H9 (cell line): Measurements from ENCODE around the gene GARIN1A. TPM values are rescaled to one million over a fixed set of nuclear protein-coding genes. Genes with fewer than 3 reads are reported as not detected.

Source experiments
- DNase-seq: peaks from one replicate; pipeline ENCODE4 v3.0.0-alpha.2; 2017
- H2AFZ ChIP-seq: one replicate; pipeline ENCODE4 v1.6.1; 2013; ENCODE audit warnings: mild to moderate bottlenecking, low read length, control low read depth, moderate library complexity
- H2AK5ac ChIP-seq: 2 replicates; pipeline ENCODE4 v1.6.1; 2013; ENCODE audit warnings: low read length, control low read depth, mixed read lengths; ENCODE audit not compliant: insufficient read length
- H2BK120ac ChIP-seq: one replicate; pipeline ENCODE4 v1.6.1; 2013; ENCODE audit warnings: low read depth, mild to moderate bottlenecking, low read length, control low read depth, inconsistent platforms; ENCODE audit not compliant: poor library complexity, severe bottlenecking
- H2BK12ac ChIP-seq: 2 replicates; pipeline ENCODE4 v1.6.1; 2013; ENCODE audit warnings: low read length, control low read depth, mixed read lengths, low read depth; ENCODE audit not compliant: insufficient read length
- H2BK15ac ChIP-seq: 2 replicates; pipeline ENCODE4 v1.6.1; 2013; ENCODE audit warnings: low read depth, low read length, control low read depth
- H2BK20ac ChIP-seq: one replicate; pipeline ENCODE4 v1.6.1; 2013; ENCODE audit warnings: low read depth, mild to moderate bottlenecking, low read length, control low read depth, inconsistent platforms; ENCODE audit not compliant: poor library complexity, severe bottlenecking
- H2BK5ac ChIP-seq: 2 replicates; pipeline ENCODE4 v1.6.1; 2013; ENCODE audit warnings: low read length, control low read depth, mixed read lengths; ENCODE audit not compliant: insufficient read length
- H3K14ac ChIP-seq: 2 replicates; pipeline ENCODE4 v1.6.1; 2013; ENCODE audit warnings: low read length, control low read depth; ENCODE audit not compliant: insufficient read depth
- H3K18ac ChIP-seq: 2 replicates; pipeline ENCODE4 v1.6.1; 2013; ENCODE audit warnings: low read depth, mild to moderate bottlenecking, mixed read lengths, low read length, control low read depth; ENCODE audit not compliant: insufficient read length
- H3K23ac ChIP-seq: 2 replicates; pipeline ENCODE4 v1.6.1; 2013; ENCODE audit warnings: low read length, control low read depth, mixed read lengths, low read depth; ENCODE audit not compliant: insufficient read length
- H3K23me2 ChIP-seq: 2 replicates; pipeline ENCODE4 v1.6.1; 2013; ENCODE audit warnings: low read depth, mild to moderate bottlenecking, mixed read lengths, low read length, control low read depth; ENCODE audit not compliant: insufficient read length, poor library complexity, severe bottlenecking
- H3K27ac ChIP-seq: 2 replicates; pipeline ENCODE4 v1.5.1; 2013; ENCODE audit warnings: low read length, control low read depth, mixed read lengths, low read depth; ENCODE audit not compliant: insufficient read length
- H3K27me3 ChIP-seq: 2 replicates; pipeline ENCODE4 v1.6.1; 2013; ENCODE audit warnings: low read length, control low read depth, inconsistent platforms; ENCODE audit not compliant: insufficient read depth
- H3K4ac ChIP-seq: 2 replicates; pipeline ENCODE4 v1.6.1; 2013; ENCODE audit warnings: low read depth, mild to moderate bottlenecking, control low read depth, inconsistent platforms, low read length, moderate library complexity
- H3K4me1 ChIP-seq: 2 replicates; pipeline ENCODE4 v1.6.1; 2013; ENCODE audit warnings: low read length, control low read depth, inconsistent platforms; ENCODE audit not compliant: insufficient read depth
- H3K4me2 ChIP-seq: 2 replicates; pipeline ENCODE4 v1.6.1; 2013; ENCODE audit warnings: low read length, control low read depth, mixed read lengths; ENCODE audit not compliant: insufficient read length, insufficient read depth
- H3K56ac ChIP-seq: 2 replicates; pipeline ENCODE4 v1.6.1; 2013; ENCODE audit warnings: low read depth, mild to moderate bottlenecking, mixed read lengths, low read length, control low read depth; ENCODE audit not compliant: insufficient read length
- H3K79me1 ChIP-seq: 2 replicates; pipeline ENCODE4 v1.6.1; 2013; ENCODE audit warnings: low read depth, mild to moderate bottlenecking, moderate library complexity, low read length, control low read depth, inconsistent platforms; ENCODE audit not compliant: insufficient read depth, poor library complexity, severe bottlenecking
- H3K79me2 ChIP-seq: 2 replicates; pipeline ENCODE4 v1.6.1; 2013; ENCODE audit warnings: low read length, control low read depth, inconsistent platforms; ENCODE audit not compliant: insufficient read depth
- H3K9ac ChIP-seq: 2 replicates; pipeline ENCODE4 v1.6.1; 2013; ENCODE audit warnings: low read length, control low read depth, mixed read lengths; ENCODE audit not compliant: insufficient read length; ENCODE audit errors: extremely low read depth
- H3K9me3 ChIP-seq: one replicate; pipeline ENCODE4 v1.6.1; 2013; ENCODE audit warnings: low read depth, low read length, inconsistent platforms; ENCODE audit not compliant: control insufficient read depth
- H3T11ph ChIP-seq: one replicate; pipeline ENCODE4 v1.6.1; 2013; ENCODE audit warnings: mild to moderate bottlenecking, low read length, control low read depth, inconsistent platforms
- H4K20me1 ChIP-seq: one replicate; pipeline ENCODE4 v1.6.1; 2013; ENCODE audit not compliant: control insufficient read depth, insufficient read length, insufficient read depth
- H4K5ac ChIP-seq: 2 replicates; pipeline ENCODE4 v1.6.1; 2013; ENCODE audit warnings: low read depth, mild to moderate bottlenecking, mixed read lengths, low read length, control low read depth; ENCODE audit not compliant: insufficient read length
- H4K8ac ChIP-seq: replicated peaks from 2 replicates; pipeline ENCODE4 v1.6.1; 2013; ENCODE audit warnings: low read length, control low read depth, mixed read lengths, low read depth; ENCODE audit not compliant: insufficient read length
- H4K91ac ChIP-seq: 2 replicates; pipeline ENCODE4 v1.6.1; 2013; ENCODE audit warnings: low read depth, mild to moderate bottlenecking, moderate library complexity, mixed read lengths, low read length, control low read depth; ENCODE audit not compliant: insufficient read length
- H3K27ac Mint-ChIP-seq, 3 experiments: 2 replicates in 2 of 3; 3 replicates in 1 of 3; pipeline ENCODE4 v1.8.0; 2020 to 2021; ENCODE audit warnings: mixed read lengths in 3 of 3, mild to moderate bottlenecking in 1 of 3, moderate library complexity in 1 of 3
- H3K27me3 Mint-ChIP-seq: 2 replicates; pipeline ENCODE4 v1.8.0; 2021; ENCODE audit warnings: low read depth, mild to moderate bottlenecking, moderate library complexity, mixed read lengths
- H3K36me3 Mint-ChIP-seq, 3 experiments: 2 replicates in 2 of 3; 3 replicates in 1 of 3; pipeline ENCODE4 v1.8.0; 2020 to 2021; ENCODE audit warnings: low read depth in 3 of 3, mixed read lengths in 3 of 3; ENCODE audit not compliant: insufficient read depth in 1 of 3
- H3K4me1 Mint-ChIP-seq, 2 experiments: 2 replicates each; pipeline ENCODE4 v1.8.0; 2020; ENCODE audit warnings: mixed read lengths in 2 of 2
- H3K4me3 Mint-ChIP-seq, 2 experiments: 2 replicates in 1 of 2; 3 replicates in 1 of 2; pipeline ENCODE4 v1.8.0; 2020 to 2021; ENCODE audit warnings: mild to moderate bottlenecking in 2 of 2, mixed read lengths in 2 of 2, moderate library complexity in 1 of 2
- H3K9me3 Mint-ChIP-seq, 2 experiments: 2 replicates in 1 of 2; 3 replicates in 1 of 2; pipeline ENCODE4 v1.8.0; 2020; ENCODE audit warnings: mild to moderate bottlenecking in 2 of 2, mixed read lengths in 2 of 2, moderate library complexity in 1 of 2
- WGBS: extraction: QIAGEN DNeasy Blood & Tissue Kit; methylation state at CpG from one replicate; pipeline ENCODE4 v1.1.7; 2013; ENCODE audit warnings: missing lambda C conversion rate, low lambda C conversion rate, mixed read lengths; ENCODE audit not compliant: insufficient read length; ENCODE audit errors: extremely low coverage; 5-methylcytosine and 5-hydroxymethylcytosine counted together
- total RNA-seq: library from RNA; stranded (reverse); gene quantifications from 2 replicates; pipeline ENCODE4 v1.2.1, GENCODE V29; 2021
- TF ChIP-seq, protein P1 (sequence below): fragments of 200-600 bp; sonication (generic); conservative IDR thresholded peaks from 3 replicates; pipeline ENCODE4 v1.8.0; 2021; ENCODE audit warnings: antibody characterized with exemption, mild to moderate bottlenecking

Gene GARIN1A
- total RNA-seq, 1 experiment from 2014 or later = 0.98 TPM

- TF ChIP-seq, protein P1, sequence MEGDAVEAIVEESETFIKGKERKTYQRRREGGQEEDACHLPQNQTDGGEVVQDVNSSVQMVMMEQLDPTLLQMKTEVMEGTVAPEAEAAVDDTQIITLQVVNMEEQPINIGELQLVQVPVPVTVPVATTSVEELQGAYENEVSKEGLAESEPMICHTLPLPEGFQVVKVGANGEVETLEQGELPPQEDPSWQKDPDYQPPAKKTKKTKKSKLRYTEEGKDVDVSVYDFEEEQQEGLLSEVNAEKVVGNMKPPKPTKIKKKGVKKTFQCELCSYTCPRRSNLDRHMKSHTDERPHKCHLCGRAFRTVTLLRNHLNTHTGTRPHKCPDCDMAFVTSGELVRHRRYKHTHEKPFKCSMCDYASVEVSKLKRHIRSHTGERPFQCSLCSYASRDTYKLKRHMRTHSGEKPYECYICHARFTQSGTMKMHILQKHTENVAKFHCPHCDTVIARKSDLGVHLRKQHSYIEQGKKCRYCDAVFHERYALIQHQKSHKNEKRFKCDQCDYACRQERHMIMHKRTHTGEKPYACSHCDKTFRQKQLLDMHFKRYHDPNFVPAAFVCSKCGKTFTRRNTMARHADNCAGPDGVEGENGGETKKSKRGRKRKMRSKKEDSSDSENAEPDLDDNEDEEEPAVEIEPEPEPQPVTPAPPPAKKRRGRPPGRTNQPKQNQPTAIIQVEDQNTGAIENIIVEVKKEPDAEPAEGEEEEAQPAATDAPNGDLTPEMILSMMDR = no peak
- no peak overlapping the region for H2BK15ac ChIP-seq
- no peaks in the 10 kb centered on the region for H3K4me1 ChIP-seq
- H2AK5ac ChIP-seq = no peak overlapping the region
- no peak overlapping the region for H4K91ac ChIP-seq
- Mint-ChIP-seq H3K4me1 (no peaks in the 10 kb centered on the region), H3K27ac (no peak overlapping the region), H3K9me3 (peaks cover 29 to 32% of the 10 kb centered on the region in 2 experiments), H3K4me3 (no peak overlapping the region), H3K36me3 (peaks cover 21 to 28% (median 23%) of the 10 kb centered on the region in 3 experiments), H3K27me3 (peaks cover 3% of the 10 kb centered on the region)
- no peaks in the 10 kb centered on the region for H3K27me3 ChIP-seq
- no peak for DNase-seq
- H3K14ac ChIP-seq = no peak overlapping the region
- H2AFZ ChIP-seq = no peak overlapping the region
- no peaks in the 10 kb centered on the region for H3K79me1 ChIP-seq
- no peak overlapping the region for H3T11ph ChIP-seq
- H2BK120ac ChIP-seq = no peak overlapping the region
- H3K18ac ChIP-seq = no peak overlapping the region
- H3K9ac ChIP-seq = no peak overlapping the region
- no peaks in the 10 kb centered on the region for H3K79me2 ChIP-seq
- no peak overlapping the region for H3K4me2 ChIP-seq
- no peak overlapping the region for H4K8ac ChIP-seq
- H3K23me2 ChIP-seq = no peaks in the 10 kb centered on the region
- WGBS = no CpG with 5 or more reads among the region's 5 CpGs
- no peak overlapping the region for H2BK12ac ChIP-seq
- H3K56ac ChIP-seq = no peak overlapping the region
- no peaks in the 10 kb centered on the region for H3K9me3 ChIP-seq
- H3K4ac ChIP-seq = no peak overlapping the region
- no peak overlapping the region for H2BK5ac ChIP-seq
- H3K23ac ChIP-seq = no peak overlapping the region
- no peak overlapping the region for H3K27ac ChIP-seq
- no peak overlapping the region for H4K5ac ChIP-seq
- H4K20me1 ChIP-seq = no peaks in the 10 kb centered on the region
- H2BK20ac ChIP-seq = no peak overlapping the region
These were observed 10.6 kb upstream of the GARIN1A start for GRCh38 chr7:128661446-128661845.
